ENCODE measurements around the gene TFPT.

The TFPT gene

DNA sequence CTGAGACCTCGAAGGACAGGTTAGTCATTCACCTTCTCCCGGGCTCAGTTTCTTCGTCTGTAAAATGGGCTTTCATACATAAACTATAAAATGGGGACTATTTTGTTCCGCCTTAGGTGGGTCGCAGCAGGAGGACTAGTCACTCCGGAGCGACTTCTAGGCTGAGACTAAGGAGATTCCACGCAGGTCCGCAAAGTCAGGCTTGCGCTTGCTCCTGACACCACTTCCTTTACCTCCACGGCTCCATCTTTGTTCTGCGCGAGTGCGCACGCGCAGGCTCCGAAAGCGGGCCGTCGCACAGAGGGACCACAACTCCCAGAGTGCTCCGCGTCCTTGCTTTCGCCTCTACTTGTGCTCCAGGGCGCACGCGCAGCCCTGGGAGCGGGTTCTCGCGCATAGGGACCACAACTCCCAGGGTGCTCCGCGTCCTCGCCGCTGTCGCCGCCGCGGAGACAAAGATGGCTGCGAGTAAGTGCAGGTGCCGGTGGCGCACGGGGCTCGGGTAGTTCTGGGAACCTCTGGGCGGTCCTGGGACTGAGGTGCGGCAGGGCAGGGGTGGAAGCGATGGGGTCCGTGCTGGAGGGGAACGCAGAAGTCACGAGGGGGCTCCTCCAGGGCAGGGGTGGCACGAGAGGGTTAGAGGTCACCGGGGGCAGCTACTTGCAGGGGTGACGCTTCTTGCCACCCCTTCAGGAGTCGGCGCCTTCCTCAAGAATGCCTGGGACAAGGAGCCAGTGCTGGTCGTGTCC, 12.9 kb downstream of the TFPT start, which contains the start of gene NDUFA3:
TSS of gene NDUFA3 (plus strand) at position 435 of the 749 bp plus-strand sequence. CDS start at position 459, 24 bp downstream.
- no peak for TF ChIP-seq CEBPB (IDR thresholded peaks at IDR 0.05)
- TF ChIP-seq NFIC (IDR thresholded peaks at IDR 0.05), result no peak
- TF ChIP-seq, protein P1, sequence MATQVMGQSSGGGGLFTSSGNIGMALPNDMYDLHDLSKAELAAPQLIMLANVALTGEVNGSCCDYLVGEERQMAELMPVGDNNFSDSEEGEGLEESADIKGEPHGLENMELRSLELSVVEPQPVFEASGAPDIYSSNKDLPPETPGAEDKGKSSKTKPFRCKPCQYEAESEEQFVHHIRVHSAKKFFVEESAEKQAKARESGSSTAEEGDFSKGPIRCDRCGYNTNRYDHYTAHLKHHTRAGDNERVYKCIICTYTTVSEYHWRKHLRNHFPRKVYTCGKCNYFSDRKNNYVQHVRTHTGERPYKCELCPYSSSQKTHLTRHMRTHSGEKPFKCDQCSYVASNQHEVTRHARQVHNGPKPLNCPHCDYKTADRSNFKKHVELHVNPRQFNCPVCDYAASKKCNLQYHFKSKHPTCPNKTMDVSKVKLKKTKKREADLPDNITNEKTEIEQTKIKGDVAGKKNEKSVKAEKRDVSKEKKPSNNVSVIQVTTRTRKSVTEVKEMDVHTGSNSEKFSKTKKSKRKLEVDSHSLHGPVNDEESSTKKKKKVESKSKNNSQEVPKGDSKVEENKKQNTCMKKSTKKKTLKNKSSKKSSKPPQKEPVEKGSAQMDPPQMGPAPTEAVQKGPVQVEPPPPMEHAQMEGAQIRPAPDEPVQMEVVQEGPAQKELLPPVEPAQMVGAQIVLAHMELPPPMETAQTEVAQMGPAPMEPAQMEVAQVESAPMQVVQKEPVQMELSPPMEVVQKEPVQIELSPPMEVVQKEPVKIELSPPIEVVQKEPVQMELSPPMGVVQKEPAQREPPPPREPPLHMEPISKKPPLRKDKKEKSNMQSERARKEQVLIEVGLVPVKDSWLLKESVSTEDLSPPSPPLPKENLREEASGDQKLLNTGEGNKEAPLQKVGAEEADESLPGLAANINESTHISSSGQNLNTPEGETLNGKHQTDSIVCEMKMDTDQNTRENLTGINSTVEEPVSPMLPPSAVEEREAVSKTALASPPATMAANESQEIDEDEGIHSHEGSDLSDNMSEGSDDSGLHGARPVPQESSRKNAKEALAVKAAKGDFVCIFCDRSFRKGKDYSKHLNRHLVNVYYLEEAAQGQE (IDR thresholded peaks at IDR 0.05; ENCODE audit: low read depth), result no peak
- TF ChIP-seq TEAD4 (IDR thresholded peaks at IDR 0.05), result no peak; the same call in 1 of the 2 replicates
- peak; percentile 98 for TF ChIP-seq YY1 (IDR thresholded peaks at IDR 0.05; ENCODE audit: low read depth)
- TF ChIP-seq, protein P2, sequence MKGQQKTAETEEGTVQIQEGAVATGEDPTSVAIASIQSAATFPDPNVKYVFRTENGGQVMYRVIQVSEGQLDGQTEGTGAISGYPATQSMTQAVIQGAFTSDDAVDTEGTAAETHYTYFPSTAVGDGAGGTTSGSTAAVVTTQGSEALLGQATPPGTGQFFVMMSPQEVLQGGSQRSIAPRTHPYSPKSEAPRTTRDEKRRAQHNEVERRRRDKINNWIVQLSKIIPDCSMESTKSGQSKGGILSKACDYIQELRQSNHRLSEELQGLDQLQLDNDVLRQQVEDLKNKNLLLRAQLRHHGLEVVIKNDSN (IDR thresholded peaks at IDR 0.05), result no peak
- TF ChIP-seq EGR1 (IDR thresholded peaks at IDR 0.05), result no peak
- TF ChIP-seq TAF1 (IDR thresholded peaks at IDR 0.05; ENCODE audit: low read depth), result peak; percentile 96
- no peak for TF ChIP-seq ZBTB7A (IDR thresholded peaks at IDR 0.05; ENCODE audit: low read depth)
- no peak; the same call in 1 of the 2 replicates for TF ChIP-seq CREB1 (IDR thresholded peaks at IDR 0.05; ENCODE audit: low read depth)
- no peak for TF ChIP-seq FOXM1 (IDR thresholded peaks at IDR 0.05; ENCODE audit: borderline replicate concordance, low read depth)
- no peak for TF ChIP-seq EP300 (IDR thresholded peaks at IDR 0.05; ENCODE audit: borderline replicate concordance)
- no peak for TF ChIP-seq RAD21 (IDR thresholded peaks at IDR 0.05; ENCODE audit: low read depth)
- TF ChIP-seq, protein P3, sequence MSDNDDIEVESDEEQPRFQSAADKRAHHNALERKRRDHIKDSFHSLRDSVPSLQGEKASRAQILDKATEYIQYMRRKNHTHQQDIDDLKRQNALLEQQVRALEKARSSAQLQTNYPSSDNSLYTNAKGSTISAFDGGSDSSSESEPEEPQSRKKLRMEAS (IDR thresholded peaks at IDR 0.05), result no peak; the same call in 1 of the 2 replicates
- no peak; the same call in 1 of the 2 replicates for TF ChIP-seq TCF12 (IDR thresholded peaks at IDR 0.05; ENCODE audit: low read depth)

DNA sequence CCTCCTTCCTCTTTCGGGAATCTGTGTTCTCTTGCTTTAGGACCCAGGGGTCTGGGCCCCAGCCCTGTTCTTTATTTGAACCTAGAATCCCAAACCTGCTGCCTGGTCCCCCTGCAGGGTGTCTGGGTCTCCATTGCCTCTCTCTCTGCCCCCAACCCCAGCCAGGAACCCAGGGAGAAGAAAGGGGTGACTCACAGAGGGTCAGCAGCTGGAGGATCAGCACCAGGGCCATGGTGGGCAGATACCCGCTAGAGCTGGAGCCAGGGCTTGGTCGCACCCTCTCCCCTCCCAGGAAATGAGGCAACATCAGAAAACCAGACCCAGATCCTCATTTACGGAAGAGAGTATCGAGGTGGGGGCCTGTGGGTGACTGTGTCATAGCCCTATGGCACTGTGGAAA, 14.9 kb downstream of the TFPT start, which contains the start of gene OSCAR:
TSS of gene OSCAR (minus strand) at position 243 of the 400 bp plus-strand sequence. CDS start at position 232, 11 bp downstream.
- no peak for TF ChIP-seq EGR1 (IDR thresholded peaks at IDR 0.05)
- TF ChIP-seq FOXM1 (IDR thresholded peaks at IDR 0.05; ENCODE audit: borderline replicate concordance, low read depth), result no peak
- TF ChIP-seq, protein P1 (IDR thresholded peaks at IDR 0.05; ENCODE audit: low read depth), result no peak
- no peak for TF ChIP-seq TCF12 (IDR thresholded peaks at IDR 0.05; ENCODE audit: low read depth)

DNA sequence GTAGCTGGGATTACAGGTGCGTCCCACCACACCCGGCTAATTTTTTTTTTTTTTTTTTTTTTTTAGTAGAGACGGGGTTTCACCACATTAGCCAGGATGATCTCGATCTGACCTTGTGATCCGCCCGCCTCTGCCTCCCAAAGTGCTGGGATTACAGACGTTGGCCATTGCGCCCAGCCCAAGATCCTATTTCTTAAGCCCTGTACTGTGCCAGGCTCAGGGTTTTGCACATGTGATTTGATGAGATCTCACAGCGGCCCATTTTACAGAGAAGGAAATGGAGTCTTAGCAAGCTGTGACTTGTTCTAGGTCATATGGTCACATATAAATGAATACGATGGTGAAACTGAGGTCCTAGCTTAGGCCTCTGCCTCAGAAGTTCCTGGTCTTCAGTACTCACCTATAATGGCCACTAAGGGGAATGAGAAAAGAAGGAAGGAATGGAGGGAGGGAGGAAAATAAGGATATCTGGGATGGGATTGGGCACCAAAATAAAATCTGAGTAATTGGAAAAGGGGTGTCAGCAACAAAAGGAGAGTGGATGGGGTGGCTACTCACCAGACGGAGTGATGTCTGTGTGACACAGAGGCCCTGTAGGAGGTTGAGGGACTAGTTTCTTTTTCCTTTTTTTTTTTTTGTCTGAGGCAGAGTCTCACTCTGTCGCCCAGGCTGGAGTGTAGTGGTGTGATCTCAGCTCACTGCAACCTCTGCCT, 16.1 kb downstream of the TFPT start:
- TF ChIP-seq, protein P3 (IDR thresholded peaks at IDR 0.05), result no peak
- TF ChIP-seq TCF12 (IDR thresholded peaks at IDR 0.05; ENCODE audit: low read depth) (no peak), EP300 (IDR thresholded peaks at IDR 0.05; ENCODE audit: borderline replicate concordance) (no peak), EGR1 (IDR thresholded peaks at IDR 0.05) (no peak), NFIC (IDR thresholded peaks at IDR 0.05) (no peak), CREB1 (IDR thresholded peaks at IDR 0.05; ENCODE audit: low read depth) (no peak), TEAD4 (IDR thresholded peaks at IDR 0.05) (no peak), RAD21 (IDR thresholded peaks at IDR 0.05; ENCODE audit: low read depth) (no peak), ZBTB7A (IDR thresholded peaks at IDR 0.05; ENCODE audit: low read depth) (no peak), CEBPB (IDR thresholded peaks at IDR 0.05) (no peak)
- TF ChIP-seq, protein P1 (IDR thresholded peaks at IDR 0.05; ENCODE audit: low read depth), result no peak

DNA sequence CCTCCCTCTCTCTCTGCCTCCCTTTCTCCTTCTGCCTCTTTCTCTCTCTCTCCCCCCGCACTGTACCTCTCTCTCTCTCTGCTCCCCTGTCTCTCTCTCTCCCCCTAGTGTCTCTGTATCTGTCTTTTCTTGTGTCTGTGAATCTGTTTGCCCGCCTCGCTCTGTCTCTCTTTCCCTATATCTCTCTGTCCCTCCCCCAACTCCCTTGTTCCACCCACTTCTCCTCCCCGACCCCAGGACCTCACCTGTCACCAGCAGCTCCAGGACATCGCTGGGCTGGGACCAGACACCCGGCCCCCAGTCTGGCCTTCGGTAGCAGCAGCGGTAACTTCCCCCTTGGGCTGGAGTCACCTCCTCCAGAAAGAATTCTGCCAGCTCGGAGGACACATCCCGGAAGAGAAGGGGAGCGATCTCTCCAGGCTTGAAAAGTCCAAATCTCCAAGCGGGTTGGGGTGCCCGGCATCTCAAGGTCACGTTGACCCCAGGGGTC, 18.8 kb downstream of the TFPT start:
- TF ChIP-seq FOXM1 (IDR thresholded peaks at IDR 0.05; ENCODE audit: borderline replicate concordance, low read depth), result no peak
- no peak for TF ChIP-seq CREB1 (IDR thresholded peaks at IDR 0.05; ENCODE audit: low read depth)
